Measurements from ENCODE around the gene COX5A.

GRCh38 chr15:74955017-74955416 is 17.1 kb upstream of the COX5A start:
- TF ChIP-seq CTCF (IDR thresholded peaks at IDR 0.05) (no peak), POLR2A (IDR thresholded peaks at IDR 0.05) (no peak)
